SW 1271 (cell line): ENCODE measurements around the gene TRPM2.

Experiments
- DNase-seq, 2 experiments: peaks; one replicate each; lab custom pipeline; 2025; lab: John Stamatoyannopoulos, UW

Gene TRPM2

DNA sequence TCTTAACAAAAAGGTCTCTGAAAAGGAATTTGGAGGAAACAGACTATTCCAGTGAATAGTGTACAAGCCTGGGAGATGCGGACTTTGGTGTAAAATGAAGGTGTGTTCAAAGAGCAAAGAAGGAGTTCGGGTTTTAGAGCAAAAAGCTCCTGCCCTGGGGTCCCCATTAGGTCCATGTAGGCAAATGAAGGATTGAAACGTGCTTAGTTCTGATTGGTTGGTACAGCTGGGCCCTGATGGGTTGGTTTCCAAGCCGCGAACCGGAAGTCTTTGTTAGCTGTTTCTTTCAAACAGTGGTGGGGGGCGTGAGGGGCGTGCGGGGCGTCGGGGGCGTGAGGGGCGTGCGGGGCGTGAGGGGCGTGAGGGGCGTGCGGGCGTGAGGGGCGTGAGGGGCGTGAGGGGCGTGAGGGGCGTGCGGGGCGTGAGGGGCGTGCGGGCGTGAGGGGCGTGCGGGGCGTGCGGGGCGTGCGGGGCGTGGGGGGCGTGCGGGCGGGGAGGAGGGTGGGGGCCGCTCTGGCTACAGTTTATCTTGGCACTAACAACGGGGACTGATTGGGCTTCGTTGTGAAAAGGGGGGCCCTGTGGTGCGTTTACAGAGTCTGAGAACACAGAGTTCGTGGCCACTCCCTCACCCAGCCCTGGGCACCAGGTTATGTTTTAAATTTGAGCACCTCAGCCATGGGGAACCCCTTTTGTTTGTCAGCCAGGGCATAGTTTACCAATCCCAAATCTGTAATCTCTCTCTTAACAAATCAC is 131.3 kb downstream of the TRPM2 start:
- DNase-seq = no peak

DNA sequence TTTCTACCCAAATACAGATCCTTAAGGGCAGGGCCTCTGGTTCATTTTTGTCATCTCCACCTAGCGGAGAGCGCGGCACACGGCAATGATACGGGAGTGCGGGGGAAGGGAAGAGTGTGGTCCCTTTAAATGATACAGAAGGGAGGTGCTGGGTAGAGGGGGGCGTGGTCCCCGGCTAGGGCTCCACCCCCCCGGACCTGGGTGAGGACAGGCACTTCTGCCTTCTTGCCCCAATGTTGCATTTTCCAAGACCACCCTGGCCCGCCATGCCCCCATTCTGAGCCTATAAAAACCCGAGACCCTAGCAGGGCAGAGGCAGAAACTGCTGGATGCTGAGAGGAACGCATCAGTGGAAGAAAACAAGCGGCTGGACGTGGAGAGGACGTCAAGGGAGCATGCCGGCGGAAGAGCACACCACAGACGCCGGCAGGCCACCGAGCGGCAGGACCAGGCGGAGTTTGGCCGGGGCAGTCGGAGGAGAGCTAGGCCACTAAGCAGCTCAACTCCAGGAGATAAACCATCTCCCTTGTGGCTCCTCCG is 131.9 kb downstream of the TRPM2 start:
- peak in 1 of 2 experiments; percentile 6 for DNase-seq

DNA sequence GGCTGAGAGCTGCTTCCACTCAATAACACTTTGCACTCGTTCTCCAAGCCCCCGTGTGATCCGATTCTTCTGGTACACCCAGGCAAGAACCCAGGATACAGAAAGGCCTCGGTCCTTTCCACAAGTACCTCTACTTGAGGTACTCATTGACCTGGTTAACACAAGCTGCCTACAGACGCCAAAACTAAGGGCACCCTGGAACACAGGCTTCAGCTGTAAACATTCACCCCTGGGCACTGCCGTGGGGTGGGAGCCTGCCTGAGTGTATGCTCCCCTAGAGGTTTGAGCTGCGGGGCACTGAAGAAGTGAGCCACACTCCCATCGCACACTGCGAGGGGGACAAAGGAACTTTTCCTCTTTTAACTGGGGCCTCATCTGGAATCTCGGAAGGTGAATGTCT is 132.4 kb downstream of the TRPM2 start:
- no peak for DNase-seq

DNA sequence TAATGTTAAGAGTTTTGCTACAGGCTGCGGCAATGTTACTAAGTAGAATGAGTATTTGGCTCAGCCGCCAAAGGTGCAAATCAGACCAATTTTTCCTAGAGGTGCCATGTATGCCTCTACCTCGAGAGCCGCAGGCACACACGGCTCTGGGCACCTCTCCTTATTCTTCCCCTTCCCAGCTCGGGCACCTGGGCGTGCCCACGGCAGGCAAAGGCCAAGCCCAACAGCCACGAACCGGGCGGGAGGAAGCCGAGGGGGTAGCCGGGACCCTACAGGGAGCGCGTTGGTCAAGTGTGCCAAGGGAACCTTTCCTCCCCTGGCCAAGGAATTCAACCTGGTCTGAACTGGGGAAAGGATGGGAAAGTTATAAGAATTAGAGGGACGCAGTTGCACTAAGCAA is 132.9 kb downstream of the TRPM2 start:
- DNase-seq = no peak

DNA sequence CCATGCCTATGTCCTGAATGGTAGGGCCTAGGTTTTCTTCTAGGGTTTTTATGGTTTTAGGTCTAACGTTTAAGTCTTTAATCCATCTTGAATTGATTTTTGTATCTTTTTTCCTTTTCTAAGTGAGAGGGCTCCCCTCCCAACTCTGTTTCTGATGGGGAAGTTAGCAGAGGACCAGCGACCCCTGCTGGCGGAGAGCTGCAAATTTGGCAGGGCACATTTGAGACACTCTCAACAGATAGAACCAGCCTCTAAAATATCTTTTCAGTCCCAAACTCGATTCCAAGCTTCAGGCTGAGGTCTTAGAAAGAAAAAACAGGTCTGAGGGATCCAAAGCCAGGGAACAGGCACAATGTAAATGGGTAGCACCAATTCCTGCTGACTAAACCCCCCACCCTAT is 134.4 kb downstream of the TRPM2 start:
- DNase-seq = no peak

DNA sequence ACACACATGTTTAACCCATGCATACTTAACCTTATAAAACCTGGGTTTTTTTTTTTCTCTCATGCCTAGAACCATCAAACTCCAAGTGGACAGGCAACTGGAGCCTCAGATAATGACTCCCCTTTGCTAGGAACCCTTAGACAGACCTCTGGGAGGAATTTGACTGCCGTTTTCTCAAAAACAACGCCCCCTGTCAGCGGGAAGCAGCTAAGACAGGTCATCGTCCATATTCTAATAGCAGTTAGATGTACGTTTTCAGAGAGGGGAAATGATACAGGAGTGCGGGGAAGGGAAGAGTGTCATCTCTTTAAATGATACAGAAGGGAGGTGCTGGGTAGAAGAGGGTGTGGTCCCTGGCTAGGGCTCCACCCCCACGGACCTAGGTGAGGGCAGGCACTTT is 136.5 kb downstream of the TRPM2 start:
- no peak for DNase-seq

DNA sequence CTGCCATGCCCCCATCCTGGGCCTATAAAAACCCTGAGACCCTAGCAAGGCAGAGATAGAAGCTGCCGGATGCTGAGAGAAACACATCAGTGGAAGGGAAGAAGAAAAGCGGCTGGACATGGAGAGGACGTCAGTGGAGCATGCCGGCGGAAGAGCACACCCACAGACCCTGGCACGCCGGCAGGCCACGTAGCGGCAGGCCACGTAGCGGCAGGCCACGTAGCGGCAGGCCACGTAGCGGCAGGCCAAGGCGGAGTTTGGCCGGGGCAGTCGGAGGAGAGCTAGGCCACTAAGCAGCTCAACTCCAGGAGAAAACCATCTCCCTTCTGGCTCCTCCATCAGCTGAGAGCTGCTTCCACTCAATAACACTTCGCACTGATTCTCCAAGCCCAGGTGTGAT is 137.0 kb downstream of the TRPM2 start:
- no peak for DNase-seq

DNA sequence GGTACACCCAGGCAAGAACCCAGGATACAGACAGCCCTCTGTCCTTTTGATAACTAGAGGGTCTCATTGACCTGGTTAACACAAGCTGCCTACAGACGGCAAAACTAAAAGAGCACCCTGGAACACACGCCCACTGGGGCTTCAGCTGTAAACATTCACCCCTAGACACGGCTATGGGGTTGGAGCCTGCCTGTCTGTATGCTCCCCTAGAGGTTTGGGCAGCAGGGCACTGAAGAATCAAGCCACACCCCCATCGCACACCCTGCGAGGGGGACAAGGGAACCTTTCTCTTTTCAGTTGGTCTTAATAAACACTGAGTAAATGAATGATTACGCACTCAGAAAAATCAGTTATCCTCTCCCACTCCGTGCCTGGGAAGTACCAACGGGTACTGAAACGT is 137.4 kb downstream of the TRPM2 start:
- no peak for DNase-seq
